ENCODE results near the gene PICALM.

PICALM gene

DNA sequence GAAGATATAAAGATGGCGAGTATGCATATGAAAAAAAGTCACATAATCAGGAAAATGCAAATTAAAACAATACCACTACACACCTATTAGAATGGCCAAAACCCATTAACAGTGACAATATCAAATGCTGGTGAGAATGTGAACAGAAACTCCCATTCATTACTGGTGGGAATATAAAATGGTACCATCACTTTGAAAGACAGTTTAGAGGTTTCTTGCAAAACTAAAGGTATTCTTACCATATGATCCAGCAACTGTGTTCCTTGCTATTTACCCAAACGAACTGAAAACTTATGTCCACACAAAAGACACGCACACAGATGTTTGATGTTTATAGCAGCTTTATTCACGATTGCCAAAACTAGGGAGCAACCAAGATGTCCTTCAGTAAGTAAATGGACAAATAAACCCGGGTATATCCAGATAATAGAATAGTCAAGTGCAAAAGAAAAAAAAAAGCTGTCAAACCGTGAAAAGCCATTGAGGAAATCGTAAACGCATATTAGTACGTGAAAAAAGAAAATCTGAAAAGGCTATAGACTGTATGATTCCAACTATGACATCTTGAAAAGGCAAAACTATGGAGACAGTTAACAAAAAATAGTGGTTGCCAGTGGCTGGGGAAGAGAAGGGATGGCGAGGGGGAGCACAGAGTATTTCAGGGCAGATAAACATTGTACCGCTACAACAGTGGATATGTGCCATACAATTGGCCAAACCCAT lies 7.2 kb downstream of the PICALM start:
- no peak for ATAC-seq
- TF ChIP-seq GLIS3 (CRISPR knock-in tag; IDR thresholded peaks at IDR 0.05) (no peak), ZNF565 (CRISPR knock-in tag; conservative IDR thresholded peaks at IDR 0.05; ENCODE audit: low read depth) (no peak), ISL1 (CRISPR knock-in tag; IDR thresholded peaks at IDR 0.05) (no peak), ESRRG (CRISPR knock-in tag; IDR thresholded peaks at IDR 0.05) (no peak), TCF4 (CRISPR knock-in tag; IDR thresholded peaks at IDR 0.05; ENCODE audit: borderline replicate concordance) (no peak), ZFP3 (CRISPR knock-in tag; IDR thresholded peaks at IDR 0.05) (no peak), RARB (CRISPR knock-in tag; IDR thresholded peaks at IDR 0.05) (no peak), SNAI2 (CRISPR knock-in tag; IDR thresholded peaks at IDR 0.05) (no peak), TOX (CRISPR knock-in tag; IDR thresholded peaks at IDR 0.05; ENCODE audit: borderline replicate concordance) (no peak), ARNTL (CRISPR knock-in tag; IDR thresholded peaks at IDR 0.05; ENCODE audit: borderline replicate concordance, low read depth) (no peak)
- TF ChIP-seq, protein P1, sequence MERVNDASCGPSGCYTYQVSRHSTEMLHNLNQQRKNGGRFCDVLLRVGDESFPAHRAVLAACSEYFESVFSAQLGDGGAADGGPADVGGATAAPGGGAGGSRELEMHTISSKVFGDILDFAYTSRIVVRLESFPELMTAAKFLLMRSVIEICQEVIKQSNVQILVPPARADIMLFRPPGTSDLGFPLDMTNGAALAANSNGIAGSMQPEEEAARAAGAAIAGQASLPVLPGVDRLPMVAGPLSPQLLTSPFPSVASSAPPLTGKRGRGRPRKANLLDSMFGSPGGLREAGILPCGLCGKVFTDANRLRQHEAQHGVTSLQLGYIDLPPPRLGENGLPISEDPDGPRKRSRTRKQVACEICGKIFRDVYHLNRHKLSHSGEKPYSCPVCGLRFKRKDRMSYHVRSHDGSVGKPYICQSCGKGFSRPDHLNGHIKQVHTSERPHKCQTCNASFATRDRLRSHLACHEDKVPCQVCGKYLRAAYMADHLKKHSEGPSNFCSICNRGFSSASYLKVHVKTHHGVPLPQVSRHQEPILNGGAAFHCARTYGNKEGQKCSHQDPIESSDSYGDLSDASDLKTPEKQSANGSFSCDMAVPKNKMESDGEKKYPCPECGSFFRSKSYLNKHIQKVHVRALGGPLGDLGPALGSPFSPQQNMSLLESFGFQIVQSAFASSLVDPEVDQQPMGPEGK (CRISPR knock-in tag; IDR thresholded peaks at IDR 0.05; ENCODE audit: borderline replicate concordance): no peak
- TF ChIP-seq, protein P2, sequence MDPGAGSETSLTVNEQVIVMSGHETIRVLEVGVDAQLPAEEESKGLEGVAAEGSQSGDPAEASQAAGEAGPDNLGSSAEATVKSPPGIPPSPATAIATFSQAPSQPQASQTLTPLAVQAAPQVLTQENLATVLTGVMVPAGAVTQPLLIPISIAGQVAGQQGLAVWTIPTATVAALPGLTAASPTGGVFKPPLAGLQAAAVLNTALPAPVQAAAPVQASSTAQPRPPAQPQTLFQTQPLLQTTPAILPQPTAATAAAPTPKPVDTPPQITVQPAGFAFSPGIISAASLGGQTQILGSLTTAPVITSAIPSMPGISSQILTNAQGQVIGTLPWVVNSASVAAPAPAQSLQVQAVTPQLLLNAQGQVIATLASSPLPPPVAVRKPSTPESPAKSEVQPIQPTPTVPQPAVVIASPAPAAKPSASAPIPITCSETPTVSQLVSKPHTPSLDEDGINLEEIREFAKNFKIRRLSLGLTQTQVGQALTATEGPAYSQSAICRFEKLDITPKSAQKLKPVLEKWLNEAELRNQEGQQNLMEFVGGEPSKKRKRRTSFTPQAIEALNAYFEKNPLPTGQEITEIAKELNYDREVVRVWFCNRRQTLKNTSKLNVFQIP (CRISPR knock-in tag; IDR thresholded peaks at IDR 0.05; ENCODE audit: borderline replicate concordance, low read depth): no peak
- TF ChIP-seq, protein P3, sequence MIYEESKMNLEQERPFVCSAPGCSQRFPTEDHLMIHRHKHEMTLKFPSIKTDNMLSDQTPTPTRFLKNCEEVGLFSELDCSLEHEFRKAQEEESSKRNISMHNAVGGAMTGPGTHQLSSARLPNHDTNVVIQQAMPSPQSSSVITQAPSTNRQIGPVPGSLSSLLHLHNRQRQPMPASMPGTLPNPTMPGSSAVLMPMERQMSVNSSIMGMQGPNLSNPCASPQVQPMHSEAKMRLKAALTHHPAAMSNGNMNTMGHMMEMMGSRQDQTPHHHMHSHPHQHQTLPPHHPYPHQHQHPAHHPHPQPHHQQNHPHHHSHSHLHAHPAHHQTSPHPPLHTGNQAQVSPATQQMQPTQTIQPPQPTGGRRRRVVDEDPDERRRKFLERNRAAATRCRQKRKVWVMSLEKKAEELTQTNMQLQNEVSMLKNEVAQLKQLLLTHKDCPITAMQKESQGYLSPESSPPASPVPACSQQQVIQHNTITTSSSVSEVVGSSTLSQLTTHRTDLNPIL (CRISPR knock-in tag; IDR thresholded peaks at IDR 0.05; ENCODE audit: low read depth): no peak
- TF ChIP-seq, protein P4, sequence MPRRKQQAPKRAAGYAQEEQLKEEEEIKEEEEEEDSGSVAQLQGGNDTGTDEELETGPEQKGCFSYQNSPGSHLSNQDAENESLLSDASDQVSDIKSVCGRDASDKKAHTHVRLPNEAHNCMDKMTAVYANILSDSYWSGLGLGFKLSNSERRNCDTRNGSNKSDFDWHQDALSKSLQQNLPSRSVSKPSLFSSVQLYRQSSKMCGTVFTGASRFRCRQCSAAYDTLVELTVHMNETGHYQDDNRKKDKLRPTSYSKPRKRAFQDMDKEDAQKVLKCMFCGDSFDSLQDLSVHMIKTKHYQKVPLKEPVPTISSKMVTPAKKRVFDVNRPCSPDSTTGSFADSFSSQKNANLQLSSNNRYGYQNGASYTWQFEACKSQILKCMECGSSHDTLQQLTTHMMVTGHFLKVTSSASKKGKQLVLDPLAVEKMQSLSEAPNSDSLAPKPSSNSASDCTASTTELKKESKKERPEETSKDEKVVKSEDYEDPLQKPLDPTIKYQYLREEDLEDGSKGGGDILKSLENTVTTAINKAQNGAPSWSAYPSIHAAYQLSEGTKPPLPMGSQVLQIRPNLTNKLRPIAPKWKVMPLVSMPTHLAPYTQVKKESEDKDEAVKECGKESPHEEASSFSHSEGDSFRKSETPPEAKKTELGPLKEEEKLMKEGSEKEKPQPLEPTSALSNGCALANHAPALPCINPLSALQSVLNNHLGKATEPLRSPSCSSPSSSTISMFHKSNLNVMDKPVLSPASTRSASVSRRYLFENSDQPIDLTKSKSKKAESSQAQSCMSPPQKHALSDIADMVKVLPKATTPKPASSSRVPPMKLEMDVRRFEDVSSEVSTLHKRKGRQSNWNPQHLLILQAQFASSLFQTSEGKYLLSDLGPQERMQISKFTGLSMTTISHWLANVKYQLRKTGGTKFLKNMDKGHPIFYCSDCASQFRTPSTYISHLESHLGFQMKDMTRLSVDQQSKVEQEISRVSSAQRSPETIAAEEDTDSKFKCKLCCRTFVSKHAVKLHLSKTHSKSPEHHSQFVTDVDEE (CRISPR knock-in tag; IDR thresholded peaks at IDR 0.05): no peak

DNA sequence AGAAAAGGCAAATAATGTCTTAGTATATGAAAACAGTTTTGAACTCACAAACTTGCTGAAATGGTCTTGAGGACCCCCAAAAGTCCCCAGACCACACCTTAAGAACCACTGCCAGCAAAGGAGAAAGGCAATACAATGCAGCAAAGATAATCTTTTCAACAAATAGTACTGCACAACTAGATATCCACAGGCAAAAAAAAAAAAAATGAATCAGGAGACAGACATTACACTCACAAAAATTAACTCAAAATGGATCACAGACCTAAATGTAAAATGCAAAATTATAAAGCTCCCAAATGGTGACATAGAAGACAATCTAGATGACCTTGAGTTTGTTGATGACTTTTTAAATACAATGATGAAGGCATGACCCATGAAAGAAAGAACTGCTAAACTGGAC lies 8.3 kb downstream of the PICALM start:
- no peak for ATAC-seq
- TF ChIP-seq ESRRG (CRISPR knock-in tag; IDR thresholded peaks at IDR 0.05) (no peak), PPARA (CRISPR knock-in tag; IDR thresholded peaks at IDR 0.05; ENCODE audit: borderline replicate concordance) (no peak)

DNA sequence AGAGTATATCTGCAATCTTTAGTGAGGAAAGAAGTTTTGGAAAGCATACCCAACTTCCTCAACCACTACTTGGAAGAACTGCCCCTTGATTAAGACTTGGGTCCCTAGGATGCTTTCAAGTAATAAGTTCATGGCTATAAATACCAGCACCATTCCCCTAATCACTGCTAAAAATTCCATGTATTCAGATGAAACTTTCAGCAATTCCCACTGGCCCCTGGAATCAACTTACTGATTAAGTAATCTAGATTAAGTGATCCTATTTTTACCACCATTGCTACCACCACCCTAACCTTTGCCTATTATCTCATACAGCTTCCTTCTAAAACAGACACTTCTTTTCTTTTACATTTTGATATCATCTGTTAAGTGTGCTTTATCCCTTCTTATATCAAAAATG lies 10.5 kb downstream of the PICALM start:
- no peak for ATAC-seq
- no peak for TF ChIP-seq BACH2 (CRISPR knock-in tag; IDR thresholded peaks at IDR 0.05; ENCODE audit: borderline replicate concordance)
- TF ChIP-seq, protein P2 (CRISPR knock-in tag; IDR thresholded peaks at IDR 0.05; ENCODE audit: borderline replicate concordance, low read depth): no peak
- TF ChIP-seq CSDC2 (CRISPR knock-in tag; IDR thresholded peaks at IDR 0.05): no peak
- TF ChIP-seq ZNF70 (CRISPR knock-in tag; IDR thresholded peaks at IDR 0.05): no peak
- no peak for TF ChIP-seq PPARA (CRISPR knock-in tag; IDR thresholded peaks at IDR 0.05; ENCODE audit: borderline replicate concordance)
- no peak for TF ChIP-seq ZFP3 (CRISPR knock-in tag; IDR thresholded peaks at IDR 0.05)
- TF ChIP-seq, protein P4 (CRISPR knock-in tag; IDR thresholded peaks at IDR 0.05): no peak
- no peak for TF ChIP-seq ARNTL (CRISPR knock-in tag; IDR thresholded peaks at IDR 0.05; ENCODE audit: borderline replicate concordance, low read depth)
- TF ChIP-seq ZNF8 (CRISPR knock-in tag; IDR thresholded peaks at IDR 0.05): no peak
- no peak for TF ChIP-seq RARB (CRISPR knock-in tag; IDR thresholded peaks at IDR 0.05)
- TF ChIP-seq ESRRG (CRISPR knock-in tag; IDR thresholded peaks at IDR 0.05): no peak
- TF ChIP-seq, protein P3 (CRISPR knock-in tag; IDR thresholded peaks at IDR 0.05; ENCODE audit: low read depth): no peak
- no peak for TF ChIP-seq ISL1 (CRISPR knock-in tag; IDR thresholded peaks at IDR 0.05)
- no peak for TF ChIP-seq TCF4 (CRISPR knock-in tag; IDR thresholded peaks at IDR 0.05; ENCODE audit: borderline replicate concordance)
- TF ChIP-seq SNAI2 (CRISPR knock-in tag; IDR thresholded peaks at IDR 0.05): no peak
- TF ChIP-seq TOX (CRISPR knock-in tag; IDR thresholded peaks at IDR 0.05; ENCODE audit: borderline replicate concordance): no peak
- TF ChIP-seq, protein P1 (CRISPR knock-in tag; IDR thresholded peaks at IDR 0.05; ENCODE audit: borderline replicate concordance): no peak

All from SK-N-SH treated with all-trans-retinoic acid at 6 μM for 48 hours (cell line).